ENCODE measurements around the gene IPO8. TPM values are rescaled to one million over a fixed set of nuclear protein-coding genes. Genes with fewer than 3 reads are reported as not detected.
A peak's percentile ranks its signal among the peaks of the same experiment; 100 is the strongest.

IPO8 gene
- total RNA-seq, 2 experiments from 2014 or later = 40.8 to 50.5 TPM

- DNase-seq (no peak), ATAC-seq (no peak)
- no peak overlapping the region for H3K4me3 Mint-ChIP-seq
- peaks cover 6% of the 10 kb centered on the region for H3K27me3 Mint-ChIP-seq
- CTCF ChIA-PET = interaction anchor here (0.9 kb wide), 1 partner anchor 9 kb away, joined by 3 read pairs; no protein-coding TSS in a partner anchor
- peaks cover 8% of the 10 kb centered on the region for H3K4me1 Mint-ChIP-seq
- peaks cover 2% of the 10 kb centered on the region for H3K36me3 Mint-ChIP-seq
- H3K9me3 Mint-ChIP-seq (ENCODE audit: low read depth) = no peaks in the 10 kb centered on the region
- H3K27ac Mint-ChIP-seq = no peak overlapping the region
These were observed 4.7 kb upstream of the IPO8 start for GRCh38 chr12:30700216-30700900.

DNA sequence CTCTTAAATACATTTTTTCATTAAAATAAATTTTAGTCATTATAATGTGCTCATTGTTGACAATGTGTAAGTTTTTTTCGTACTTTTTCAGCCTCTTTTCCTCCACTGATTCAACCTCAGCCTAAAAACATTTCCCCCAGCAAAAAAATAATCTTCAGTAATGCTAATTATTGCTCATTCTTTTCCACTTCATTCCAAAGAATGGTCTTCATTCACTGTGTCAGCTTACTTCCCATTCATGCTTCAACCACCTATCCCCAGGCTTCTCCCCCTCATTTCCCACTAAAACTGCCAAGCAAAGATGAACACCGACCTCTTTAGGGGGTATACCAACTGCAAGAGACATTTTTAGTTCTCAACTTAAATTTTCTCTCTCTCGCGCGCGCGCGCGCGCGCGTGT, 2.7 kb upstream of the IPO8 start:
- Mint-ChIP-seq H3K36me3 (peaks cover 3% of the 10 kb centered on the region), H3K27ac (no peak overlapping the region), H3K4me1 (peaks cover 25% of the 10 kb centered on the region), H3K9me3 (ENCODE audit: low read depth) (no peaks in the 10 kb centered on the region), H3K27me3 (peaks cover 6% of the 10 kb centered on the region), H3K4me3 (no peak overlapping the region)
- ATAC-seq (no peak), DNase-seq (no peak)
- CTCF ChIA-PET = no interaction called here

DNA sequence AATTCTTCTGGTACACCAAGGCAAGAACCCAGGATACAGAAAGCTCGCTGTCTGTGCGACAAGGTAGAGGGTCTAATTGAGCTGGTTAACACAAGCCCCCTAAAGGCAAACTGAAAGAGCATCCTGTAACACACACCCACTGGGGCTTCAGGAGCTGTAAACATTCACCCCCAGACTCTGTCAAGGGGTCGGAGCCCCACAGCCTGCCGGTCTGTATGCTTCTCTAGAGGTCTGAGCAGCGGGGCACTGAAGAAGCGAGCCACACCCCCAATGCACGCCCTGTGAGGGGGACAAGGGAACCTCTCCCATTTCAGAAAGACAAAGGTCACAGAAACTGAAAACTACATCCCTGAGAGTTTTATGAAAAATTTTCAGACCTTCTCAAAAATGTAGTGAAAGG, 1.3 kb upstream of the IPO8 start:
- ATAC-seq (no peak), DNase-seq (no peak)
- peaks cover 6% of the 10 kb centered on the region for H3K27me3 Mint-ChIP-seq
- H3K27ac Mint-ChIP-seq = no peak overlapping the region
- CTCF ChIA-PET = interaction anchor here (1.3 to 3.2 kb wide), 2 partner anchors 12 to 57 kb away, joined by 3 to 10 read pairs; no protein-coding TSS in a partner anchor
- H3K4me1 Mint-ChIP-seq = peaks cover 31% of the 10 kb centered on the region
- peaks cover 7% of the 10 kb centered on the region for H3K36me3 Mint-ChIP-seq
- H3K4me3 Mint-ChIP-seq = no peak overlapping the region
- no peaks in the 10 kb centered on the region for H3K9me3 Mint-ChIP-seq (ENCODE audit: low read depth)

DNA sequence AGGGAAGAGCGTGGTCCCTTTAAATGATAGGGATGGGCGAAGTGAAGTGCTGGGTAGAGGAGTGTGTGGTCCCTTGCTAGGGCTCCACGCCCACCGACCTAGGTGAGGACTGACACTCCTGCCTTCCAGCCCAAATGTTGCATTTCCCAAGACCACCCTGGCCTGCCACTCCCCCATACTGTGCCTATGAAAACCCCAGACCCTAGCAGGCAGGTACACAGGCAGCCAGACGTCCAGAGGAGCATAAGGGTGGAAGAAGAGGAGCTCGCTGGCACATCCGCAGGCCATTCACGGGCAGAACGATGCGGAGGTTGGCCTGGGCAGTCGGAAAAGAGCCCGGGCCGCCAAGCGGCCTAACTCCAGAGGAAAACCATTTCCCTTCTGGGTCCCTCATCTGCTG, 817 bp upstream of the IPO8 start:
- CTCF ChIA-PET = interaction anchor here (1.3 to 3.2 kb wide), 3 partner anchors 11 to 57 kb away, joined by 3 to 10 read pairs (median 6); no protein-coding TSS in a partner anchor
- peaks cover 6% of the 10 kb centered on the region for H3K27me3 Mint-ChIP-seq
- peak overlapping the region; percentile 88 for H3K27ac Mint-ChIP-seq
- no peak for DNase-seq
- peaks cover 7% of the 10 kb centered on the region for H3K36me3 Mint-ChIP-seq
- H3K4me1 Mint-ChIP-seq = peaks cover 31% of the 10 kb centered on the region
- no peak for ATAC-seq
- no peaks in the 10 kb centered on the region for H3K9me3 Mint-ChIP-seq (ENCODE audit: low read depth)
- H3K4me3 Mint-ChIP-seq = peak overlapping the region; percentile 94

DNA sequence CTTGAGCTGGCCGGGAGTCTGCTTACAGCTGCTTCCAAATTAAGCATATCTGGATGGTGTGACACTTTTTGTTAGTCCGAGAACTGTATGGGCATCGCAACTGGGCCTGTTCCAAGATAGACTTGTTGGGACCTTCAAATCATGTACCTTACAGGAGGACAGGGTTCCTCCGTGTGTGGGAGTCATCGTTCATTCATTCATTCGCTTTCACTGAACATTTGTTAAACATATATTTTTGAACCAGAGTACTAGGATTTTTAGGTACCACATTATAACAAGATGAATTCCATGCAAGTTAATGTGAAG, 387 bp upstream of the IPO8 start:
- CTCF ChIA-PET = interaction anchor here (0.7 to 3.2 kb wide), 9 partner anchors 11 to 621 kb away, joined by 3 to 10 read pairs (median 4); partner anchors contain the start of gene CAPRIN2
- peak; percentile 18 for ATAC-seq
- Mint-ChIP-seq H3K27ac (peak overlapping the region; percentile 88), H3K4me1 (peaks cover 34% of the 10 kb centered on the region), H3K9me3 (ENCODE audit: low read depth) (no peaks in the 10 kb centered on the region), H3K36me3 (peaks cover 10% of the 10 kb centered on the region), H3K4me3 (peak overlapping the region; percentile 94), H3K27me3 (peaks cover 6% of the 10 kb centered on the region)
- no peak for DNase-seq

DNA sequence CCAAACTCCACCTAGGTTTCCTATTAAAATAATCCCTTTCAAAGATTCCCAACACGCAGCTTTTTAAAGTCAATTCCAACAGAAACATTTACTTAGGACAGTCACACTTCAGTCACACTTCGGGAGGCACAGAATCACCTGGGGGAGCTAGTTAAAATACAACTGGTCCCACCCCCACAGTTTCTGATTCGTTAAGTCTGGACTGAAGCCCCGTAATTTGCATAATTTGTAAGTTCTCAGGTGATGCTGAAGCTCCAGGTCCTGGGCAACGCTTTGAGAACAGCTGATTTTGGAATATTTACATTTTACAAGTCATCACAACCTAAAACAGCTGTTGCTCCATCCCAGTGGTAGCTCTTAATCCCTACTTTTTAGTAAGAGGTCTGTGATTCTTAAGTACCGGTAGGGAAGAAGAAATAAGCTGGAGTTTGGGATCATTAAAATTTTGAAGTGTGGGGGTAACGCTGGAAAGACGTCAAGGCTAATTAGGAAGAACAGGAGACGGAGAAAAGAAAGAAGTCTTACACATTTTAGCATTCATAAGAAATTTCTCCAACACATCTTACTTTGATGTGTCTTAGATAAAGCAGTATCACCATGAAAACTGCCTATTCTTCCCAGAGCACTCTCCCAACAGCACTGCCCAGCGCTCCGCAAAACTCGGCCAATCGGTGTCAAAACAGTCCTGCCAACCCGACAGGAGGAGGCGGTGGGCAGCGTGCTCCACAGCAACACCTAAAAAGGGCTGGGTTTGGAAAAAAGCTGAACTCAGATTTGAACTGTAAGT, 1.1 kb downstream of the IPO8 start:
- no peaks in the 10 kb centered on the region for H3K9me3 Mint-ChIP-seq (ENCODE audit: low read depth)
- ATAC-seq = peak; percentile 7
- peak overlapping the region; percentile 80 for H3K27ac Mint-ChIP-seq
- H3K4me1 Mint-ChIP-seq = peaks cover 36% of the 10 kb centered on the region
- CTCF ChIA-PET = interaction anchor here (0.9 to 3.2 kb wide), 12 partner anchors 9 to 149 kb away, joined by 3 to 10 read pairs (median 4); partner anchors contain the start of gene CAPRIN2
- H3K4me3 Mint-ChIP-seq = peak overlapping the region; percentile 94
- H3K36me3 Mint-ChIP-seq = peaks cover 14% of the 10 kb centered on the region
- H3K27me3 Mint-ChIP-seq = peaks cover 6% of the 10 kb centered on the region
- no peak for DNase-seq

DNA sequence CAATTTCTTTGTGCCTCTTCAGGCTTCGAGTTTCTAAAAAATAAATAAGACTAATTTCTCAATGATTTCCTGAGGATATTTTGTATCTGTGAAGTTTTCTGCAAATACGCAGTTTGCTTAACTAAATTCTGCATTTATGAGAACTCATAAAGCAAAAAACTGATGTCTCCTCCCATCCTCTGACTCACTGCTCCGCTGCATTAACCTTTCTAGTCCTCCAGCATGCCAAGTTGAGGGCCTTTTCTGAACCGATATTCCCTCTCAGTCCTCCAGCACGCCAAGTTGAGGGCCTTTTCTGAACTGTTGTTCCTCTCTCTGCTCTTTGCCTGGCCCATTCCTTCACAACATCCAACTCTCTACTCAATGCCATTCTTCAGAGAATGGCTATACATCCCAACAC, 3.2 kb downstream of the IPO8 start:
- no peaks in the 10 kb centered on the region for H3K27me3 Mint-ChIP-seq
- ATAC-seq (no peak), DNase-seq (no peak)
- H3K4me1 Mint-ChIP-seq = peaks cover 36% of the 10 kb centered on the region
- no peaks in the 10 kb centered on the region for H3K9me3 Mint-ChIP-seq (ENCODE audit: low read depth)
- peaks cover 16% of the 10 kb centered on the region for H3K36me3 Mint-ChIP-seq
- H3K4me3 Mint-ChIP-seq = no peak overlapping the region
- no peak overlapping the region for H3K27ac Mint-ChIP-seq
- CTCF ChIA-PET = no interaction called here

GRCh38 chr12:30691122-30691879, 4.4 kb downstream of the IPO8 start:
- Mint-ChIP-seq H3K4me1 (peaks cover 32% of the 10 kb centered on the region), H3K9me3 (ENCODE audit: low read depth) (no peaks in the 10 kb centered on the region), H3K36me3 (peaks cover 16% of the 10 kb centered on the region), H3K27ac (no peak overlapping the region), H3K27me3 (no peaks in the 10 kb centered on the region), H3K4me3 (no peak overlapping the region)
- ATAC-seq = no peak
- no peak for DNase-seq
- CTCF ChIA-PET = interaction anchor here (1.3 kb wide), 1 partner anchor 40 kb away, joined by 3 read pairs; no protein-coding TSS in a partner anchor

- Mint-ChIP-seq H3K27me3 (no peaks in the 10 kb centered on the region), H3K4me3 (no peak overlapping the region), H3K4me1 (peaks cover 6% of the 10 kb centered on the region), H3K27ac (no peak overlapping the region), H3K36me3 (peaks cover 30% of the 10 kb centered on the region), H3K9me3 (ENCODE audit: low read depth) (no peaks in the 10 kb centered on the region)
- CTCF ChIA-PET = interaction anchor here (1.2 kb wide), 1 partner anchor 10 kb away, joined by 3 read pairs; no protein-coding TSS in a partner anchor
- ATAC-seq (no peak), DNase-seq (no peak)
These were observed 8.2 kb downstream of the IPO8 start for GRCh38 chr12:30687265-30687986.

DNA sequence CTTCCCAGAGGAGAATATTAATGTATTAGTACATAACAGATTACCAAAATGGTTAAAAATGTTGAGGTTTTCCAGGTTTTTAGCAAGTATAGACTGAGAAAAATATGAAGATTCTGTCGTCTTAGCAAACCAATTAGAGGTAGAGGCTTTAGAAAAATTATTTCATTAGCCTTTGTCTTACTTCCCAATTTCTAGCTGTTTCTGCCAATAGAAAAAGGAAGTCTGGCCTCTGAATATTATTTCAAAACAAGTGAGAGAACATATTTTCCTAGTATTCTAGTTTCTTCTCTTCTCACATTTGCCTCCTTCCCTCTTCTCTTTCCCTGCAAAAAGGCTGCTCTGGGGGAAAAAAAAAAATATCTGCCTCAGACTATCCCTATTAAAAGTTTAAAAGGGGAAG, 16.4 kb downstream of the IPO8 start:
- no peak overlapping the region for H3K4me3 Mint-ChIP-seq
- no peak for DNase-seq
- H3K4me1 Mint-ChIP-seq = no peaks in the 10 kb centered on the region
- H3K9me3 Mint-ChIP-seq (ENCODE audit: low read depth) = no peaks in the 10 kb centered on the region
- CTCF ChIA-PET = interaction anchor here (2.2 kb wide), 1 partner anchor 16 kb away, joined by 6 read pairs; the partner anchor contains the start of gene IPO8
- peaks cover 45% of the 10 kb centered on the region for H3K36me3 Mint-ChIP-seq
- no peak for ATAC-seq
- H3K27ac Mint-ChIP-seq = no peak overlapping the region
- no peaks in the 10 kb centered on the region for H3K27me3 Mint-ChIP-seq

DNA sequence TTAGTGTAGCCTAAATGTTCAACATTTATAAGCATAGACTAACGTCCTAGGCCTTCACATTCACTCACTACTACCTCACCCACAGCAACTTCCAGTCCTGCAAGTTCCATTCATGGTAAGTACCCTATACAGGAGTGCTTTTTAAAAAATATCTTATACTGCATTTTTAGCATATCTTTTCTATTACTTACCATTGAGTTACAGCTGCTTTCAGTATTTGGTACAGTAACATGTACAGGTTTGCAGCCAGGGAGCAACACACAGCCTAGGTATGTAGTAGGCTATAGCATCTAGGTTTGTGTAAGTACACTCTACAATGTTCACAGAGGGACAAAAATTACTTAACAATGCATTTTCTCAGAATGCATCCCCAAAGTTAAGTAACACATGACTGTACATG, 17.4 kb downstream of the IPO8 start:
- Mint-ChIP-seq H3K4me3 (no peak overlapping the region), H3K9me3 (ENCODE audit: low read depth) (no peaks in the 10 kb centered on the region), H3K27ac (no peak overlapping the region), H3K4me1 (no peaks in the 10 kb centered on the region), H3K36me3 (peaks cover 40% of the 10 kb centered on the region), H3K27me3 (no peaks in the 10 kb centered on the region)
- no peak for ATAC-seq
- DNase-seq = no peak
- CTCF ChIA-PET = interaction anchor here (0.7 to 2.2 kb wide), 2 partner anchors 13 to 17 kb away, joined by 4 to 6 read pairs; partner anchors contain the start of gene IPO8

DNA sequence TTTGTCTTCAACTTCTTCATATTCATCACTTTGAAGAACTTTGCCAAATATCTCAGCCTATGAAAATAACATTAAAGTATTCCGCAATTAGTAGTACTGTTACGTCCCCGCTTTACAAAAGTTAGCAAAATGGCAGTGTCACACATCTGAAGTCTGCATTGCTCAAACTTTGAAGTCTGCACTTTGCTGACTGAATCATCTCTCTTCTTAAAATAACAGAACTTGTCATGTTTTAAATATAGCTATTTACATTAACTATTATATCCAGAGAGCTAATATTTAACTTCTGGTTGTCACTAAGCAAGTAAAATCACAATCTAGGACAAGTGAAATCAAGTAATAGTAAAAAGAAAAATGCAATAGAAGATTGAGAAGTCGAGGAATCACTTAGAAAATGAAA, 34.5 kb downstream of the IPO8 start:
- Mint-ChIP-seq H3K27ac (no peak overlapping the region), H3K4me1 (no peaks in the 10 kb centered on the region), H3K27me3 (no peaks in the 10 kb centered on the region), H3K4me3 (no peak overlapping the region), H3K9me3 (ENCODE audit: low read depth) (no peaks in the 10 kb centered on the region), H3K36me3 (peaks cover 27% of the 10 kb centered on the region)
- DNase-seq (no peak), ATAC-seq (no peak)
- CTCF ChIA-PET = no interaction called here

Measured in activated CD8-positive, alpha-beta memory T cell treated with anti-CD3 and anti-CD28 coated beads, Interleukin-2, amount 10 ng/mL, durations not matched to agents 7 days and 5 days (primary cell).